HG03060 (cell line): ENCODE results near the gene TMEM178A.
"Not testable (repeated sequence)": the region's sequence is repeated elsewhere in the genome, so short reads cannot be mapped to it uniquely, and the experiment has no call there.

ENCODE experiments used
- ATAC-seq: cut with Tn5 transposase; IDR thresholded peaks from one replicate; pipeline ENCODE4 v1.9.1; 2021; ENCODE audit warnings: low read depth, moderate number of reproducible peaks; ENCODE audit not compliant: unreplicated experiment

Gene TMEM178A

DNA sequence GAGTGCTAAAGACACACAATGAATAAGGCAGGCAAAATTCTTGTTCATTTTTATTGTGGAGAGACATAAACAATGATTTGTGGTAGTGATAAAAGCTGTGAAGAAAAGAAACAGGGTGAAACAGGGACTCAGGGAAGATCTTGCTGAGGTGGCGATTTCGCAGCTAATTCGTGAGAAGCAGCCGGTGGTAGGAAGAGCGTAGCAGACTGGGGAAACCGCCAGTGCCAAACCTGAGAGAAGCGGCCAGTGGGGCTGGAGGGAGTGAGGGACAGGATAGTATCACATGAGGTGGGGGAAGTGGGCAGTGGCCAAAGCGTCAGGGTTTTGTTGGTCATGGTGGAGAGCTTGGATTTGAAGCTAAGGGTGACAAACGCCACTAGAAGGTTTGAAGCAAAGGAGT lies 42.3 kb downstream of the TMEM178A start:
- ATAC-seq, result no peak

DNA sequence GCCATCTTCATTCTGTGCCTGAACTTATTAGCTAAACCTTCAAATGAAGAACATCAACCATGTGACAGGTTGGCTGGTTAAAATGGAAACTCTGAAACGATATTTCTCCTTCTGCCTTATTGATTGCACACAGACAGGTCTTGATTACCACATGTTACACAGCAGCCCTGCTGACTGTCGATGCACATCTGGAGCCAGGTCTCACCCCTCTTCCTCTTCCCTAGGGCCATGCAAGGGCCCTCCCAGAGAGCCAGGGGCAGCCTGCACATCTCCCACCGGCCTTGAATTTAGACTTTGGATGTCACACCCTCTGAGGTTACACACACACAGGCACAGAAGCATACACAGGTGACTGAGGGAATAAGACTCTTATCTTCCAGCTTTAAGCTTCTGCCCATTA lies 45.1 kb downstream of the TMEM178A start:
- no peak for ATAC-seq

DNA sequence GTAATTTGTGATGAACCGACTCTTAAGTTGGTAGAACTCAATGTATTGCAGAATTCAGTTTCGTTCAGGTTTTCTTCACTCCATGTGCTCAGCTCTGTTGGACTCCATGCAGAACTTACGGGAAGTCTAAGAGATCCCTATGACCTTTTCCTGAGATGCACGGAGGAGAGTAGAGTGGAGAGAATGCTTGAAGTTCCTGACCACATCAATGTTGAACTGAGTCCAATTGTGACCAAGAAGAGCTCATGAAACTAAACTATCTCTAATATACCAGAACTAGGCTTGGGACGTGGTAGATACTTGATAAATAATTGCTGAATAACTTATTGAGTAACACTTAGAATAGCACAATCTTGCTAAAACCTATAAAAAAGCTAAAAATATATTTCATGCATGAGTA lies 47.2 kb downstream of the TMEM178A start:
- ATAC-seq, result no peak

DNA sequence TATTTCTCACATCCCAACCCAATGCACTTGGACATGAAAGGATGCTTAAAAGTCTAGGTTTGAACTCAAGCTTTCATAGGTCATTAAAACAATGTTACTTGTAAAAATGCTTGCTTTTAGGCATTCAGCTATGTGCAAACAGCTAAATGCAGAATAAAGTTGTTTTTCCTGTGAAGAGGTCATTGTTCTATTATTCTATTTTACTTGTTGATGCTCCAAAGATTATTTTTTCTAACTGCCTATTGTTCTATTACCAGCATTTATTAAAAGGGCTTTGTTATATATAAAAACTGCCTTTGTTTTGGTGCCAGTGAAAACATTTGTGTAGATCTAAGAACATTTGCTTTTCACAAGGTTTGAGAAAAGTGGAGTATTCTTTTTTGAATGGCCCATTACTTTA lies 49.4 kb downstream of the TMEM178A start:
- ATAC-seq, result no peak

DNA sequence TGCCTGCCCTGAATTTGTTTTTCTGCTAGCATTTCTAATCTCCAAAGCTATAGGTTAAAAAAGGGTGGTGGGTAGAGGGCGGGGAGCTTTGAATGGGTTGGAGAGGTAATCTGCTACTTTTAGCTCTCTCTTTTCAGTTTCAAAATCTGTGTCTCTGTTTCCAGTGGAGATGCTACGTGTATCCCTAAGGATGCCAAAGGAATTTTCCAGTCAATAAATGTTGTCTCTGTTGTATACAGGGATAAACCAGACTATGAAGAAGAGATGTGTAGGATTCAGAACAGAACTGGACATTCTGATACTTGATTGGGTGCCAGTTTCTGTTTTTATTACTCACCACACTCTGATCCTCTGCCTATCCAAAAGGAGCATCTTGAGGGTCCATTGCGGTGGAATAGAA lies 50.1 kb downstream of the TMEM178A start:
- no peak for ATAC-seq

DNA sequence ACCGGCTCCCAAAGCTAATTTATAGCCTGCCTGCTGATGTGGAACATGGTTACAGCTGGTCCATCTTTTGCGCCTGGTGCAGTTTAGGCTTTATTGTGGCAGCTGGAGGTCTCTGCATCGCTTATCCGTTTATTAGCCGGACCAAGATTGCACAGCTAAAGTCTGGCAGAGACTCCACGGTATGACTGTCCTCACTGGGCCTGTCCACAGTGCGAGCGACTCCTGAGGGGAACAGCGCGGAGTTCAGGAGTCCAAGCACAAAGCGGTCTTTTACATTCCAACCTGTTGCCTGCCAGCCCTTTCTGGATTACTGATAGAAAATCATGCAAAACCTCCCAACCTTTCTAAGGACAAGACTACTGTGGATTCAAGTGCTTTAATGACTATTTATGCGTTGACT lies 51.4 kb downstream of the TMEM178A start:
- no peak for ATAC-seq

DNA sequence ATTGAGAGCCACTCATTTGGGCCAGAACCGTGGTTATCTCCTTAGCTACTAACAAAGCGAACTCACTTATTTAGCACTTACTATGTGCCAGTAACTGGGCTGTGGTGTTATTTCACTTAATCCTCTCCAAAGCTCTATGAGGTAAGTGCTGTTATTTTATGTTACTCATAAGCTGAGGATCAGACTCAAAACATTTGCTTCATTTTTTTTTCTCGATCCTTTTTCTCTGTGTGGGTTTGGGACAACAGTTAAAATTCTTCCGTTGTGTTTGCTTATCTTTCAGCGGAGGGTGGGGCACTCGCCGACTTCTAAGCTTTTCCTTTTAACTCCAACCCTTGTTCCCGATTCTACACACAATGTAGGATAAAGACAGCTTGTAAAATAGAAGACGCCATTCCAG lies 52.8 kb downstream of the TMEM178A start:
- ATAC-seq, result no peak

DNA sequence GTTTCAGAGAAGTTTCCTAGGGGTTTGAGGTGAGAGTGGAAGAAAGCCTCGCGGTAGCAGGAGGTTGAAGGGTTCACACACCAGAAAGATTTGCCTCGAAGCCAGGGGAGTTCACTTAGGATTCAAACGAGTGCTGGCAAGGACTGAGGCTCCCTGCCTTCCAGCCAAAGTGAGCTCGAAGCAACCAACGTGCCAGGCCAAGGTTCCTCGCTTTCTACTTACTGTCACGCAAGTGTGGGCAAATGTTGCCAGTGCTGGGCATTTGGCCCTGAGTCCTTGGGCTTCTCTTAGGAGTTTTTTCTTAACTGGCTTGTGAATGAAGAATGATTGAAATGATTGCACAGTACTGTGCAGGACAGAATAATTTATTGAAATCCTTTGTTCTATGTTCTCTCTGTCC lies 53.6 kb downstream of the TMEM178A start:
- ATAC-seq, result no peak

DNA sequence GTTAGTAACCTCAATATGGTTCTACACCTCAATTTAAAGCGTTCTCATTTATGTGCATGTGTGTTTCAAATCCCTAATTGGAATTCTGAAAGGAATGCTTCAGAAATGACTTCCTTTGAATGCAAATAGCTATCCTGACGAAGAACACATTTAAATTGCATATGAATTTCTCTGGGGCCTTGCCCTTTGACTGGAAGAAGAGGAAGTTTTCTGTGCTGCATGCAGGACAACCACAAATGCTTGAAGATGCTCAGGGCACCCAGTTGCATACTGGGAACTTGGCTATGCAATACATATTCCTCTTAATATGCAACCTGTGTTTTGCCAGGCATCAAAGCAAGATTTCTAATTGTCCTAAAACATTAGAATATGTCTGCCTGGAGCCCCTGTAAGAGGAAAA lies 55.3 kb downstream of the TMEM178A start:
- no peak for ATAC-seq

DNA sequence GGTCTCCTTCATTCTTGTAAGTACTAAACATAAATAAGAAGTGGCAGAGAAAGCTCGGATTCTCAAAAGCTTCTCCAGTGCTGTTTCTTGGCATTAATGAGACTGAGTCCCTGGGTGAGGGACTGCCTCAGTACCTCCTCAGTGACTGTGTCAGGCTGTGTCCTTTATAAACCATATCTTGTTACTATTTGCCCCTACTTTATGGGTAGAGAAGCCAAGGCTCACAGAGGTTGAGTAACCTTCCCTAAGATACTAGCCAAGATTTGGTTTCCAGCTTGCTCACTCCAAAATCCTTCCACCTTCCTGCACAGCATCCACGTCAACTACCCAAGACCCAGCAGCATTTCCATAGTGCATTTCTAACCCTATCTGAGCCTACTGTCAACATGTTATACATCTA lies 57.8 kb downstream of the TMEM178A start:
- ATAC-seq, result no peak

DNA sequence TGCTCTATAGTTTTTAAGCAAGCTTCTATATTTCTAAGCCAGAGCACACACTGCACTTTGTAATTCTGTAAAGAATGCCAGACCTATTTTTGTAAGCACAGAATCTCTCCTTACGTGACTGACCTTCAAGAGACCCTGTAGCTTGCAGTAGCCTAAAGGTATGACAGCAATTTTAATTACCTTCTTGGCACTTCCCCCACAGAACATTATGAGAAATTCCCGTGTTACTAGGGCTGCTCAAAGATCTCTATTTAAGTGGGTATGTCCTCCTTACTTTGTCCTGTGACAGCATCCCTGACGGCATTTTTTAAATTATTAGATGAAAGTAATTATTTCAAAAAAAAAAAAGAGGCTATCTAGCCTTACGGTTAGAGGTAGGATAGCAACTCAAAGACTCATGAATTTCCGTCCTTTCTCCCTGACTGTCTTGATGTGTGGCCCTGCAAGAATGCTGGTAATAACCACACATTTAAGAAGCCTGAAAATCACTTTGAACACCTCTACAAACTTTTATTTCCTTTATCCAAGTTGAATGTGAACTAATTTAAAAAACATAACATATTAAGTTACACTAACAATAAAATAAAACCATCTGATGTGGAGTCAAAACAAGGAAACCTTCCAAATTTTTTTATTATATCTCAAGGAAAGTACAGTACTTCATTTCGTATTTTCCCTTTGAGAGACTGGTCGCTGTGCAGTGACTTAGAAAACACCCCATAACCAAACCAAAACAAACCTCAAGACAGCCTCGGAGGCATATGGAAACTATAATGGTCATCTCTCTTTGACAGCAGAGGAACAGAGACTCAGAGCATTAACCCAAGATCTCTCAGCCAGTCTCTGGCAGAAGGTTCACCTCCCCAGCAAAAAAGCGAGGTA lies 58.5 kb downstream of the TMEM178A start:
- no peak for ATAC-seq

DNA sequence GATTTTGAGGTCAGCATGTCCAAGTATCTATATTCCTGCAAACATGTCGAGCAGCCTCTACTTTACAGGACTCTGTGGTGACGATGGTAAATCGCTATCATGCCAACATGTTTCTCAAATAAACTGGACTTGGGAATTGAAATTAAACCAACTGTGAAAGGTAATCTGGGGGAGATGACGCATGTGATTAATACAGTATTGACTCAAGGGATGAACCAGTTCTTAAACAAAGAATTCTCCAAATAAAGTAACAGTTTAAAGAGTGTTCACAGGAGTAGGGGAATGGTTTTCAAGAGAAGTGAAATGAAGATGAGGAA lies 59.1 kb downstream of the TMEM178A start:
- no peak for ATAC-seq

DNA sequence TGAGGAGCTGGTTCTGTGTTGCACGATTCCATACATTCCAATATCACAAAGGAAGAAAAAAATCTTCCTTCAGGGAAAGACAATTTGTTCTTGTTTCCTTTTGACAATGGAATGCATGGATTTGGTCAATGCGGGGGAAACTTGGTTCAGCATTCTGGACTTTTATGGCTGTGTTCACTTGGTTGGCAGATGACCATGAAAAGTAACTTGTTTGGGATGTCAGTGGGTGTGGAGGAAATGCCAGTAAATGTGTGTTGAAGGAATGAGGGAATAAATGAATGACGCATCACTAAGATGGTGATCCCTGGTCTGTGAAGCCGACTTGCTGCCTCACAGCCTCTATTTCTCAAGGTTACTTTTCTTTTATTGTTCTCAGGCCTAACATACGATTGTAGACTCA lies 59.7 kb downstream of the TMEM178A start:
- no peak for ATAC-seq

DNA sequence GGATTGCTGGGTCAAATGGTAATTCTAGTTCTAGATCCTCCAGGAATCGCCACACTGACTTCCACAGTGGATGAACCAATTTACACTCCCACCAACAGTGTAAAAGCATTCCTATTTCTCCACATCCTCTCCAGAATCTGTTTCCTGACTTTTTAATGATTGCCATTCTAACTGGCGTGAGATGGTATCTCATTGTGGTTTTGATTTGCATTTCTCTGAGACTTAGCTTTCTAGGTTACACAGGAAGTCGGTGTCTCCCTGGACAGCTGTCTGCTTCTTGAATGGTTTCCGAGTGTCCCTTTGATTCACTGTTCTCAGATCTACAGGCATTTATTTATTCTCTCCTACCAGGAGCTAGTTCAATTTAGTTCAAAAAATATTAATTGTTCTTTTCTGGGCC lies 62.4 kb downstream of the TMEM178A start:
- not testable (repeated sequence) for ATAC-seq

DNA sequence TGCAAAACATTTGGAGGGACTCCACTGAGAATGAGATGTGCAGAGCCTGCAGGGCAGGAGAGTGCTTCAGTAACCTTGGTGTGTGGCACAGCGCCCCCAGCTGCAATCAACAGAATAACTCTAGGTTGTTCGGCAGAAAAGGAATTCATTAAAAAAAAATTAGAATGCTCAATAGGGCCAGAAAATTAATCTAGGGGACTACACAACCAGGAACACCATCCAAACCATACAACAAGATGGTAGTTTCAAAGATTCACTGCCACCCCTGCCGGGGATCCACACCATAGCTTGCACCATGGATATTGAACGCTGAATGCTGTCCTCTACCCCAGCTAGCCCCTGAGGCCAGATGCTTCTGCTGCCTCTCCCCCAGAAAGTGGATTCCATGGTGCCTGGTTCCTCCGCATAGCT lies 63.2 kb downstream of the TMEM178A start:
- ATAC-seq, result no peak

DNA sequence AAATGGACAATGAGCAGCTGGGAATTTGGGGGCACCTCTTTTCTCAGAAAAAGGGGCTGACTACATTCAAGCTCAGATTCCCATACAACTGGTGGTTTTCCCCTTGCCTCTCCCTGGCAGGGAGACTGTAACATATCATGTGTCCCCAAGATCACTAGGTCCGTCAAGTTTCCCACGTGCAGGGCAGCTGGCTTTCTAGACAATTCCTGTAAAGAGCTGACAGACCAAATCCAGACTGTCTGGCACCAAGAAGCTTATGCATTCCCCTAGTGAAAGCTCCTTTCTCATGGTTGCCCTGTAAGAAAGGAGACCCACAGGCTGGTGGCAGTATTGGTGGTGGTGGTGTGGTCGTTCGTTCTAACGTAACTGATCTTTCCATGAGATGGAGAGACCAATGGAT lies 64.6 kb downstream of the TMEM178A start:
- no peak for ATAC-seq

DNA sequence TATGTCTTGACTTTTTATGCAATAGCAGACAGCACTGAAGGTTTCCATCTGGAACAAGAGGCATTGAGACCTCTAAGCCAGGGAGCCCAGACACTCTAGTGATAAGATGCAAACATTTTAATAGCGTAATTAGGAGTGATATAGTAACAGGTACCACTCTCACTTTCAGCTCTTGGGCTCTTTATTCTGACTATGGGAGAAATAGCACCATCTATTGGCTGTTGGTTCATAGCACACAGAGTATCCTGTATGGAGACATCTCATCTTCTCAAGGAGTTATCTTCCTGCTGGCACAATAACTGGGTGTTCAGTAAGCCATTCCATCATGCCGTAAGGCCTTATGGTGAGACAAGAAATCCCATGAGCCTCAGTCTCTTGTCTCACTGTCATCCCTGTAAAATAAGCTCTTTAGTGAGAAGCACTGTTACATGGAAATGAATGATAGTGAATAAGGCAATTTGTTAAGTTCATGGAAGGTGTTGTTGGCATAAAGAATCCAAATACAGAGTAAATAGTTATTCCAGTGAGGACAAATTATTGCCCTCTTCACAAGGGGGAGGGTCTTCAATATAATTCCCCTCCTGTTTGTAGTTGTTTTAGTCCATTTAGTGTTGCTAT lies 65.1 kb downstream of the TMEM178A start:
- no peak for ATAC-seq

DNA sequence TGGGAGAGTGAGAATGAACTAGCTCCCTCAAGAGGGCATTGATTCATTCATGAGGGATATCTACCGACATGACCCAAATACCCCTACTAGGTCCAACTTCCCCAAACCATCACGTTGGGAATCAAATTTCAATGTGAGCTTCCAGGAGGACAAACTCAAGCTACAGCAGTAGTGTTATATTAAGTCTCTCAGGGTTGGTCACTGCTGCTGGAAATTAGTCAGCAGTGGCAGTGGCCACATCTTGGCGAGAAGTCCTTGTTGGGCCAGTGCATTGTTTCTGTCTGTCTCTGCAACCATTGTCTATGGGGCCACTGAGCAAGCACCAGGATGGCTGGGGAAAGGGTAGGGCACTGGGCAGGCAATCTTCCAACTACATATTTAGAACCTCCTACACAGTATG lies 65.8 kb downstream of the TMEM178A start:
- no peak for ATAC-seq

DNA sequence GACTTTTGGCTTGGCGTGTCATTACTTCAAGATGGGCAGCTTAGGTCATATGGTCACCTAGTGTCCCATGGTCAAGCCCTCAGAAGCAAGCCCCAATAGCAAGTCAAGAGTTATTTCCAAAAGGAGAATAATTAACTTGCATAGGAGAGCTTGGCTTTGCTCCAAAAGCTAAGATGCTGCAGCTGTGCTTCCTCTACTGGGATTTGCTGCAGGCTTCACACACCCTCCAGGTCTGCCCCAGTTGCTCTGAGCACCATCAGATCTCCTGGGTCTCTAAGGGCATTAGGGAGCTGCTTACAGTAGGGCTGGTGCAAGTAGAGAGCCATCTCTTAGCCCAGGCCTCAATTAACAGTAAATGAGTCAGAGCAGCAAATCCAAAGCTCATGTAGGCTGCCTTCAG lies 66.8 kb downstream of the TMEM178A start:
- no peak for ATAC-seq

DNA sequence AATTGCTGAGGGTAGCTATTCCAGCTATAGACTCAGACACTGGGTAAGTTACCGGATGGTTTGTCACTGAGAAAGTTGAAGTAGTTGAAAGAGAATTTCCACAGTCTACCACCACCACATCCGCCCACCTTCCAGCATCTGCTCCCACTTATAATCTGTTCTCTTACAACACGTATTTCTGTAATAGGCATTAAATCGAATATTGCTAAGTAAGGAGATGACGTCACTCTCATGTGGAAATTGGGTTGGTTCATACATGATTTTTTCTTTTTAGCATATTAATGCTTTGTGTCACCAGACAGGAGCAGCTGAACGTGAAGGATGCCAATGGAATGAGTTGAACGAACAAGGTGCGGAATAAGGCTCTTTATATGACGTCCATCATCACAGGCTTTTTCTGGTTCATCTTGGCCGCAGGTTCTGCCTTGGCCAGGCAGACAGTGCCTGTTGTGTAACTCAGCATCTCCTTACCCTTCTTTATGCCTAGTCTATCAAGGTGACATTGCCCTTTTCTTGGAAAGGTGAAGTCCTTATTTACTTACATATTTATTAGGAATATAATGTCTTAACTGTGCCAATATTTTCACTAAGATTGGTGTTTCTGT lies 67.5 kb downstream of the TMEM178A start:
- no peak for ATAC-seq

DNA sequence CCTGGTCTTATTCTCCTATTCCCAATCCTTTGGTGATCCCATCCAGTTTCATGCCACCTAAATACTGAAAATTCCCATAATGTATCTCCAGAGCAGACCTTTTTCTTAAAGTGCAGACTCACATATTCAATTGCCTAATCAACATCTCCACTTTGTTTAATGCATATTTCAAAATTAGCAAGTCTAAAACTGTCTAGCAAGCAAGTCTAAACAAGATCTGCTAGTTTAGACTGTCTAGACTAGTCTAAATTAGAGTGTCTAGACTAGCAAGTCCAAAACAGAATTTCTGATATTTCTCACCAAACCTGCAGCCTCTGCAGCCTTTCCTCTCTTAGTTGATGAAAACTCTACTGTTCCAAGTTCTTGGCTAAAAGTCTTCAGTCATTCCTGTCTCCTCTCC lies 68.7 kb downstream of the TMEM178A start:
- no peak for ATAC-seq

DNA sequence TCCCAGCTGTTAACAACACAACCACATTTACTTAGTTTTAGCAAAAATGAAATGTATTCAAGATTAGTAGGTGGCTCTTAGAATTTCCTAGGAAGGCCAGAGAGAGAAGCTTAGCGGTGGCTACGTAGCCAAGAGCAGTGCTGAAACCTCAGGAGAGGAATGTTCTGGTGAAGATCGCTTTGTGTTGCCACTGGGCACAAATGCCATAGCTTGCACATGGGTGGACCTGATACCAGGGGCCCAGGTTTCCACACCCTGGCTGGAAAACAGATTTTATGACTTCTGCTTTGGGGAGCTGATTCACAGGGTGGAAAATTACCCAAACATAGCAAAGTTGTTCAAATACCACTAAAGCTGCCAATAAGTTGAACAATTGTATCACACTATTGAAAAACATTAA lies 69.9 kb downstream of the TMEM178A start:
- ATAC-seq, result no peak
